Thoracic aorta (tissue), 2 donors: ENCODE measurements around the gene KIT. TPM values are rescaled to one million over a fixed set of nuclear protein-coding genes. Genes with fewer than 3 reads are reported as not detected.

Source experiments
- ATAC-seq: fragments of 150-250 bp; one replicate; pipeline ENCODE4 v1.8.0; 2017; ENCODE audit warnings: low read depth; ENCODE audit not compliant: insufficient number of reproducible peaks, low FRiP score
- DNase-seq: peaks from one replicate; pipeline ENCODE4 v3.0.0-alpha.2; 2020; ENCODE audit warnings: low spot score
- H3K27ac ChIP-seq, 2 donors: fragments of 200-600 bp; sonication (generic); 1 replicate in 1 of 2; 2 replicates in 1 of 2; pipeline ENCODE4 v1.5.1; 2016; ENCODE audit warnings: mild to moderate bottlenecking in 2 of 2, moderate library complexity in 2 of 2
- H3K27me3 ChIP-seq: fragments of 200-600 bp; sonication (generic); replicated peaks from 2 replicates; pipeline ENCODE4 v1.6.0; 2016; ENCODE audit warnings: mild to moderate bottlenecking; ENCODE audit not compliant: insufficient read depth
- H3K36me3 ChIP-seq: fragments of 200-600 bp; sonication (generic); one replicate; pipeline ENCODE4 v1.5.1; 2016
- H3K4me1 ChIP-seq, 2 donors: fragments of 200-600 bp; sonication (generic); 1 replicate in 1 of 2; 2 replicates in 1 of 2; pipeline versions ENCODE4 v1.5.1 to v1.6.0; 2016; ENCODE audit warnings: low read depth in 2 of 2, mild to moderate bottlenecking in 1 of 2; ENCODE audit not compliant: control insufficient read depth in 1 of 2
- H3K4me3 ChIP-seq: fragments of 200-600 bp; sonication (generic); 2 replicates; pipeline ENCODE4 v1.5.1; 2016; ENCODE audit warnings: mild to moderate bottlenecking
- H3K9me3 ChIP-seq: fragments of 200-600 bp; sonication (generic); 2 replicates; pipeline ENCODE4 v1.5.1; 2016
- CTCF ChIP-seq: fragments of 200-600 bp; sonication (generic); IDR thresholded peaks from one replicate; pipeline ENCODE4 v1.5.1; 2019; ENCODE audit warnings: antibody characterized with exemption
- total RNA-seq, 2 donors: library from RNA; depleted of rRNA; stranded (reverse); fragments of >200 nt; gene quantifications; one replicate each; pipeline versions ENCODE4 v1.1.0 to v1.2.3, GENCODE V29; 2016

The KIT gene
- total RNA-seq, 2 donors from 2014 or later: 17.6 to 33.8 TPM

GRCh38 chr4:54662901-54663585 lies 5.3 kb downstream of the KIT start:
- no peaks in the 10 kb centered on the region for H3K27me3 ChIP-seq
- DNase-seq (no peak), ATAC-seq (no peak)

GRCh38 chr4:54664400-54664799 lies 6.6 kb downstream of the KIT start:
- Histone ChIP-seq H3K36me3 (no peaks in the 10 kb centered on the region), H3K27me3 (no peaks in the 10 kb centered on the region), H3K9me3 (no peaks in the 10 kb centered on the region), H3K4me3 (no peak overlapping the region), H3K27ac (no peak overlapping the region), H3K4me1 (peaks cover under 1 to 11% of the 10 kb centered on the region in 2 donors)
- ATAC-seq: no peak
- DNase-seq: no peak
- no peak for TF ChIP-seq CTCF

More at GRCh38 chr4:54662901-54663585, 5.3 kb downstream of the KIT start:
- TF ChIP-seq CTCF: no peak
- no peak overlapping the region for H3K4me3 ChIP-seq
- H3K9me3 ChIP-seq: no peaks in the 10 kb centered on the region
- H3K27ac ChIP-seq: no peak overlapping the region
- H3K36me3 ChIP-seq: no peaks in the 10 kb centered on the region
- H3K4me1 ChIP-seq: peaks cover 5 to 16% of the 10 kb centered on the region in 2 donors

- TF ChIP-seq CTCF: no peak
- Histone ChIP-seq H3K9me3 (no peaks in the 10 kb centered on the region), H3K27ac (no peak overlapping the region), H3K4me1 (no peaks in the 10 kb centered on the region), H3K4me3 (no peak overlapping the region), H3K27me3 (no peaks in the 10 kb centered on the region), H3K36me3 (no peaks in the 10 kb centered on the region)
- ATAC-seq (no peak), DNase-seq (no peak)
These were observed 10.4 kb downstream of the KIT start for GRCh38 chr4:54668014-54668611.

- ATAC-seq: no peak
- Histone ChIP-seq H3K27ac (no peak overlapping the region), H3K4me1 (no peaks in the 10 kb centered on the region), H3K27me3 (no peaks in the 10 kb centered on the region), H3K4me3 (no peak overlapping the region), H3K9me3 (no peaks in the 10 kb centered on the region), H3K36me3 (no peaks in the 10 kb centered on the region)
- no peak for TF ChIP-seq CTCF
- no peak for DNase-seq
These were observed 12.1 kb downstream of the KIT start for GRCh38 chr4:54669831-54670230.

- Histone ChIP-seq H3K9me3 (no peaks in the 10 kb centered on the region), H3K36me3 (no peaks in the 10 kb centered on the region), H3K27me3 (no peaks in the 10 kb centered on the region), H3K4me1 (no peaks in the 10 kb centered on the region), H3K4me3 (no peak overlapping the region), H3K27ac (no peak overlapping the region)
- no peak for TF ChIP-seq CTCF
- no peak for ATAC-seq
- DNase-seq: no peak
These were observed 18.1 kb downstream of the KIT start for GRCh38 chr4:54675721-54676461.
